Stromal cell of bone marrow (primary cell): ENCODE data around the gene EXOC4.

Source experiments
- DNase-seq: peaks from one replicate; pipeline ENCODE4 v3.0.0-alpha.2; 2012; ENCODE audit warnings: low read depth

The EXOC4 gene

DNA sequence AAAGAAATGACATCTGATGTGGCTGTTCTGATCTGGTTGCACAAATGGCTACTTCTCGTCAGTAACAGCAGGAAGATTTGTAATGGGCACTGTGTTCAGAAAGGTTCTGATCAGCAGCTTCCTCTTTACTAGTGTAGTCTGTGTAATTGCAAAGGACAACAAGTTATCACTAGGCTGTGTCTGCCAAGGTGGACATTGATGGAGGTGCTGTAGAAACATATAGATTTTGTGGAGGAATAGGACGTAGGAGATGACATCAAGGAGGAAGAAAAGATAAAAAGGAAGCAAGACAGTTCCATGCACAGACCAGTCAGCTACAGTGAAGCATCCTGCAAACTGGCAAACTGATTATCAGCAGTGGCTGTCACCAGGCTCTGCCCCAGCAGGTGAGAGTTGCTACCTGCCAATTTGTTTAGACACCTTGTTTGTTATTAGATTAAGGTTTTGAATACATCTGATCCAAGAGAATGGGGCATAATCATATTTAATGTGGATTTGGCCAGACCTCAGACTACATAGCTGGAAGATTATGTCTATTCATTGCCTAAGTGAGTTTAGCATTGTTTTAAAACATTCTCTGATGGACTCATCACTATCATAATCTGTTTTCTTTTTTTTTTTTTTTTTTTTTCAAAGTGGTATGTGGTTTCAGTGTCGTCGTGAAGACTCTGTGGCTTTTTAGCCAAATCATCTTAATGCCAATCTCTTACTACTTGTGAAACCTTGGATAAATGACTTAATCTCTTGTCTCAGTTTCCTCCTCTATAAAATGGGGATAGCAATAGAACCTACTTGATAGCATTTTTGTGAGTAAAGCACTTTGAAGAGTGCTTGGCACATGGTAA lies 456.4 kb downstream of the EXOC4 start:
- DNase-seq, result no peak

DNA sequence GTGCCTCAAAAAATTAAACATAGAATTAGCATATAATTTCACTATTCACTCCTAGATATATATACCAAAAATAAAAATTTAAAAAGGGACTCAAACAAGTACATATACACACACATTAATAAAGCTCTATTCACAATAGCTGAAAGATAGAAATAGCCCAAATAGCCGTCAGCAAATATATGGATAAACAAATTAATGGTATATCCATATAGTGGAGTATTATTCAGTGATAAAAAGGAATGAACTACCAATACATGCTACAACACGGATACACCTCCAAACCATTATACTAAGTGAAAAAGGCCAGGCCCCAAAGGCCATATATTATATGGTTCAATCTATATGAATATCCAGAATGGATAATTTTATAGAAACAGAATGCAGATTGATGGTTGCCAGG lies 459.7 kb downstream of the EXOC4 start:
- DNase-seq, result no peak

DNA sequence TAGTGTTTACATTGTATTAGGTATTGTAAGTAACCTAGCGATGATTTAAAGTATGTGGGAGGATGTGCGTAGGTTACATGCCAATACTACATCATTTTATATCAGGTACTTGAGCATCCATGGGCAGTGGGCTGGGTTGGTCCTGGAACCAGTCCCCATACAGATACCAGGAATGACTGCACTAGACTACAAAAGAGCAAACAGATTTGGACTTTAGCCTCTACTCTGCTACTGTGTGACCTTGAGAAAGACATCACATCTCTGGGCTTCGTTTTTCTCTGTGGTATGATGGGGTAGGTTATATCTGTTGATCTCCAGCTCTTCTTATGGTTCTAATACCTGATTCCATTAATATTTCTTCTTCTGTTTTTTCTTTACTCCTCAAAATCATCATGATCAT lies 461.8 kb downstream of the EXOC4 start:
- DNase-seq, result no peak

DNA sequence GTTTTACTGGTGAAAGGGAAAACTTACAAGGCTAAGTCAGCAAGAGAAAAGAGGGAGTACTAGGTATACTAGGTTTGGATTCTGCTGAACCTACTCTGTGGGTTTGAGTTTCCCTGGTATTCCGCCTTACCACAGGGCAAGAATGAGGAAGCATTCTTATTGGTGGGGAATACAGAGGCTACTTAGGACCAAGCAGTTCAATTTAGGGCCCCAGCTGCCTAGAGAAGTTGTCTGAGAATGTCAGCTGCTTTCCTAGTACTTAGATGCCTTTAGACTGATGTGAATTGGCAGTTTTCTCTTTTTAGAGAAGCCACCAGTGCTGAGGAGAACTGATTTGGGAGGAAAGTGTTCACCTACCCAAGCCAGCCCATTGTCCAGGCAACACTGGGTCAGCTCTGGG lies 465.3 kb downstream of the EXOC4 start:
- DNase-seq, result no peak

DNA sequence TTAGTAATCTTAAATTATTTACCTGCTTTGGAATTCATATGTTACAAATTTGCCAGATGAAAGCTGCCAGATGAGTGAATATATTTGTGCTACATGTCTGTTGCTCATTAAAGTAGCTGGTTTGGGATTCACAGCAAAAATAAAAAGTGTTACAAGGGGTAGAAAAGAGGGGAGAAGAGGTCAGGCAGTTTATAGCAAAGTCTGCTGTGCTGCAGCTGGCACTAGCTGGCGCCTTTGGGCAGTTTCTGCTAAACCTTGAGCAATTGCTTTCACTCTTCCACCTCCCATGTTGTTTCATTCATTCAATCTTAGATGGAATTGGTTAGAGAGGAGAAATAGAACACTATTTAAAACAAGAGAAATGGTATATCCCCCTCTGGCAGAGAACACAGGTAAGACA lies 470.2 kb downstream of the EXOC4 start:
- DNase-seq, result no peak

DNA sequence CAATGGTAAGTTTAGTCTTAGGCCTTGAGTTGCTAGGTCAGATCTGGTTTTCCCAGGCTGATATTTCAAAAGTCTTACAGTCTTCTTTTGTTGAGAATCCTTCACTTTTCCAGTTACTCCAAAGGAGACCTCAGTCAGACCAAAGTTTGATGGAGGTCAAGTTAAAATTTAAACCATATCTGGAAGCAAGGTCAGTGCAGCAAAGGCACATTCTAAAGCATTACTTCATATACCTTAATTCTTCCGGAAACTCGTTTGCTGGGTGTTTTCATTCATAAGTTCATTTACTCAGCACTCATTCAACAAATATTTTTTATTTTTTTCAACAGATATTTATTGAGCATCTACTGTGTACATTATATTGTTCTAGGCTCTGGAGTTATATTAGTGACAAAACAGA lies 471.3 kb downstream of the EXOC4 start:
- no peak for DNase-seq

DNA sequence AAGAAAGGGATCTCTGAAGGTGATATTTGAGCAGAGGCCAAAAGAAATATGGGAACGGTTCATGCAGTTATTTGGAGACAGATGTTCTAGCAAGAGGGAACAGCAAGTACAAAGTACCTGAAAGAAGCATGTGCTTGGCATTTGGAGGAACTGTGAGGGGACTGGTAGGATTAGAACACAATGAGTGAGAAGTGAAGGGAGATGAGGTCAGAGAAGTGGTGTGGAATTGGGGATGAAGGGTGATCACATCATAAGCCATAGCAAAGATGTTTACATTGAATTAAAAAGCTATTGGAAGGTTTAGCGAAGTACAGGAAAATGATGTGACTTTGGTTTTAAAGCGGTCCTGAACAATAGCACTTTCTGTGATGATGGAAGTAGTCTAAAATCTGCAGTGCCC lies 471.8 kb downstream of the EXOC4 start:
- no peak for DNase-seq

DNA sequence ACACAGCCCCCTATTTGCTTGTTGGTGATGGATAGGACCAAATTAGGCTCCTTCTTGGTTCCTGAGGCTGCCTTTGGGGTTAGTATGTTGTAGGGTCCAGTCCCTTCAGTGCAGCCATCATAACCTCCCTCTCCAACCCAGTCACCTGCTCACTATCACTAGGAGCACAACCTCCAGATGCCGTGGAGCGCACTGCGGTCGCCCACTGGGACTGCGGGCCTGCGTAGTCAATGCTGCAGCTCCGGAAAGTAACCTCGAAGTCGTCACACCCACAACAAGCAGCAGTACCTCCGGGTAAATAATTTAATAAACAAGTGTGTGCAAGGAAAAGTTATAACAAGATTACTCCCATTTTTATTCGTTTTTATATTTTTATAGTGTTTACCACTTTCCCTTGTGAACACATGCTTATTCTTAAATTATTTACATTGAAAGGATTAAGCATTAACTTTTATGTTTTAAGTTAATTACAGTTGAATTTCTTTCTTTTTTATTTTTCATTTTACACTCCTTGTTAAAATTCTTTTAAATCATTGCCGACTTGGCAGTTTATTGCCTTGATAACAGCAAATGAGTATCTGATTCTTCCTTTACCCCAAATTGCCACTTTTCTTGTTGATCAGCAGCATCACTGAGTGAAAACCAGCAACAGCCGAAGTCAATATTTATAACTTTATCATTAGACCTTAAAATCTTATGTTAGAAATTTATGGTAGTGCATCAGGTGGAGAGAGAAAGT lies 474.8 kb downstream of the EXOC4 start:
- DNase-seq, result no peak

DNA sequence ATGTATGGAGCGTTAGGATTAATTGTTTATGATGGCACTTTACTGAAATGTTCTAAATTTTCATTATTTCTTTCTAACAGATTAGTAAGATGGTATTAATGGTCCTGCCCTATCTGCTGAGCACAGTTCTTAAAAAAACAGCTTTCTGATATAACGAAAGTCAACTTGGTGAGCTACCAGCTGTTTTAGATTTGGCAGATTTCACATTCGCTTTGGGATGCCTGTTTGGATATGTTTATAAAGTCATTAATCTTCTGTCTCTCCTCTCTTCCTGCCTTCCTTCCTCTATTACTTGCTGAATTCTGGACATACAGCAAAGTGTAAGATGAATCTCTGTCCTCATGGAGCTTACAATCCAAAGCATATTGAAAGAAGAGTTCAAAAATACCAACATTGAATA lies 477.5 kb downstream of the EXOC4 start:
- DNase-seq, result no peak

DNA sequence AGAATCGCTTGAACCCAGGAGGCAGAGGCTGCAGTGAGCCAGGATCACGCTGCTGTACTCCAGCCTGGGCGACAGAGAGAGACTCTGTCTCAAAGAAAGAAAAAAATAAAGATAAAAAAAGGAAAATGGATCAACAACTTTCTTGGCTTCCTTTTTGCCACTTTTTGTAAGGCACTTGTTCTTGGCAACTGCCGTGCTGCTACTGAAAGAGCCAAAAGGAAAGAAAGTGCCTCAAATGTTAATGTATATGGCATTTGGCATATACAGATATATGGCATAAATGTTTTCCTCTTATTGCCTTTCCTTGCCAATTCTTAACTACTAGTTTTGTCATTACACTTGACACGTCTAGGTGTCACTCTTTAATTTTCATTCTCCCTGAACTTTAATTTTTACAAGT lies 480.5 kb downstream of the EXOC4 start:
- no peak for DNase-seq

DNA sequence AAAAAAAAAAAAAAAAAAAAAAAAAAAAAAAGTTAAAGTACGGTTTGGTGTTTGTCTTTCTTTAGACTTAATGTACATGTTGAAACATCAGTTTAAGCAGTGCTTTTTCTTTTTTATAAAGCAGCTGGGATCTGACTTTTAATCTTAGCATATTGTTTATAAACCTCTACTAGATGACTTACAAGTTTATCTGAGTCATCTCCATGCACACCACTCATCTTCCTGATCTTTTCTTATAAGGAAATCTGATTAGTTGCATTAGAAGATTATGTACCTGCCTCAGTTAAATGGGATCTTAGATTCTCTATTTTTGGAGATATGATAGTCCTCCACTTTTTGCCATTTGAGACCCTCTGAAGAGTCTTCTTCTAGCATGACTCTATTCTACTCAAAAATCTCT lies 482.3 kb downstream of the EXOC4 start:
- DNase-seq, result no peak

DNA sequence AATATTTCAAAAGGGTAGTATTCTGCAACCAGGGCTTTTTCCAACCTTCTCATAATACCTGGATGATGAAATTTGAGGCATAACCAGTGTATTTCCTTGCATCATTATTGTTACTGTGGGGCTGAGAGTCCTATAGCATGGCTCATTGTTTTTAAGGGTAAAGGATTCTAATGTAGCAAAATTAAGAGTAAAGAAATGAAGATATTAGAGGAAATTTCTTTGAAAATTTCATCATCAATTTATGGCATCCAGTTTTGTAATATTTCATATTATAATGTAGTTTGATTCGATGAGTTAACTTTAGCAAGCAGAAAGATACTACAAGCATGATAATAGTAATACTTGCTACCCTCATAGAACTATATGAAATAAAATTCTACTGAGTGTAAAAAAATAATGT lies 486.9 kb downstream of the EXOC4 start:
- DNase-seq, result no peak

DNA sequence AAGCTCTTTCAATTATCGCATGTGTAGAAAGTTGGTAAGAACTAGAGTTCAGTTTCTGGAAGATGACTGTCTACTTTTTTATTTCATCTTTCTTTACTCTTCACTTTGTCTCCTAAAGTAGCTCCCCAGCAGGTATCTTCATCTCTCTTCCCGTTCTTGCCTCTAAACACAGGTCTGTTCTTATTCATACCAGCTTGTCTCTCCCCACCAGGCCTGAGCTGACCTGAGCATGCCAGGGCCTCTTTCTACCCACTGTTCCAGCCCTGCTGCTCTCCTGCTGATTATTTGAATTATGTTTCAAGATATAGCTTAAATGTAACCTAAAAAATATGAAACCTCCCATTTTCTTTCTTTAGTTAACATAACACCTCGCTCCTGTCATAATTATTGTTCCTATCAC lies 488.2 kb downstream of the EXOC4 start:
- no peak for DNase-seq

DNA sequence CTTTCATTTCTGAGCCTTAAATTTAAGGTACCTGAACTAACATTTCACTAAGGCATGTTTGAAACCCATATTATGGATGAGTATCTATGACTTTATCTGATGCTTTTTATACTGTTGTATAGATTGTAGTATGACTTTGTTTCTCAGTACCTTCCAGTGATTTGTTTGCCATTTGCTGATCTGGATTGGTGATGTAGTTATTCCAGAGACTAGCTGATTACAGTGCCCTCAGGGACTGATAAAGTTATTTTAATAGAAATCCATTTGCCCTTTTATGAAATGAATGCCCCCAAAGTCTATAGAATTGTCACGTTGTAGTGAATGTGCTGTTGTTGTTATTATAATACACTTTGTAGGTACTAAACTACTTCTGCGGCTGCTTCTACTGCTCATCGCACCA lies 488.8 kb downstream of the EXOC4 start:
- DNase-seq, result no peak

DNA sequence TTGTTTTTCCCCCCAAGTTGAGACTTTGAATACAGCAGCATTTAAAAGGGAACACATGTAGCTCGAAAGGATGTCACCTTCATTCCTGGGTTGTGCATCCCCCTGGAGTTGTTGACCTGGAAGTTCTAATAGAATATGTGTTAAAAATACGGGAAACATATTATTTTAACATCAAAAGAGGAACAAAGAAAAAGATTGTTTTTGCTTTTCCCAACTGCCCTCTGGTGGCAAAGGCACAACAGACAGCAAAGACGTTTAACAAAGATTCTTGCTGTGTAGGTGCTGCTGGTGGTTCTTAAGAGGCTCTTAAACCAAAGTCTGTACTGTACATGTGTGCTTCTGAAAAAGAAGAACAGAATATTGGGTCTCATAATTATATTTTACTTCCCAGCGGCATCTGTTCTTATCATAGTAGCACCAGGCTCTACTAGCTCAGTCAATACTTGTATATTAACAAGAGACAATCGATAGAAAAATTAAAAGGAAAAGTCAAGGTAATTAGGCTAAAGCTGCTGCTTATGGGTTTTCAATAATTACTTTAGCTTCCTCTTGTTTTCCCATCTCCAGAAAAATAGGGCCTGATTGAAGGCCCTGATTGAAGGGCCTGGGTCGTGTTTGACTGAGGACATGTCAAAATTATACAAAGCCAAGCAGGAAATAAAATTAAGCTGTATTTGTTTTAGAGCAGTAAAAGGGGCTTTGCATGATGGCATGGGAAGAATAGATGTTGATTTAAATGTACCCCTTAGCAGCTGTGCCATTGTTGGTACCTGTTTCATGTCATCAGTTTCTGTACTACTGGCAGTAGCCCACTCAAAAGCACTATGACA lies 490.0 kb downstream of the EXOC4 start:
- DNase-seq, result peak; percentile 18

DNA sequence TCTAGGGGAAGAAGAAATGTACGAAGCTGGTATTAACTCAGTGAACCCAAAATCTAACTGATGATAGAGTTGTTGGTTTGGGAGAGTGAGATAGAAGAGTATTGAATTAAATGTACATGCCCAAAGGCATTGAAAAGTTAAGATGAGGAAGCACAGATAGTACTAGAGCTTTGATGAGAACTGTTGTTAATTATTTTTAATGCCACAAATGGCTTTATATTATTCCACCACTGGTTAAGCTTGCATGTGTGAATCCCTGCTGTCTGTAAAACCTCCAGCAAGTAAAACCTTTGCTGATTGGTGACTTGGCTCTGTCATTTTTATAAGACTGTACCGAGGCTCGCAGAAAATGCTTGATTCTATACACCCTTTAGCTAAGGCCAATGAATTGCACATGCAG lies 491.6 kb downstream of the EXOC4 start:
- no peak for DNase-seq

DNA sequence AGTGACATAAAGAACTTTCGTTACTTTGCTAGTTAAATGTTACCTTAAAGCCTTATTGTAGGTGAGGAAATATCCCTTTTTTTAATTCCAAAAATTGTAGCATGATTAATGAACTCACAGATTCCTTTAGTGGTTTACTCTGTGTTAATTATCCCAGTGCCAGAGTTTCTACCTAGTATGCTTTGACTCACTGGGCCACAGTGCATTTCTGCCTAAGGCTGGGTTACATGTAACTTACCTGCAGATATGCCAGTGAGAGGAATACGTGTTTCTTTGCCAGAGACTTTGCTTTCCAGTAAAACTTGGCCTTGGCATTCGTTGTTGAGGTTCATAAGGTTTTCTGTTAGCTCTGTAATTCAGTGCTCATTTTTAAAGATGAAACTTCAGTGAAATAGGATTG lies 493.4 kb downstream of the EXOC4 start:
- no peak for DNase-seq

DNA sequence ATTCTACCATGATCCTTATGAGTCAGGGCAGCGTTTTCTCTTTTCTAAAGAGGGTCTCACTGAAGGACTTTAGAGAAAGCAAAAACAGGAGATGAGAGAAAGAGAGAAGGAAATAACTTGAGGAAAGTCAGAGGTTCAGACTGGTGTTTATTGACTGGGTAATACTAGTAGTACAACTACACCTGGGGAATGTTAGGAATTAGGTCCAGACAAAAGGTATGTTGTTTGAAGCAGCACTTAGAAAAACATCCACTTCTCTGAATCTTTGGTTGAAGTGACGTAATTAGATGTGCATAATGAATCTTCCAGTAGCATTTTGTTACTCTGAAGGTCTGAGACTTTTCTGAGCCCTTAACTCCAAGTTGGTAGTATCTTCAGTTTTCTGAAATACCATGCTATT lies 494.0 kb downstream of the EXOC4 start:
- DNase-seq, result no peak

DNA sequence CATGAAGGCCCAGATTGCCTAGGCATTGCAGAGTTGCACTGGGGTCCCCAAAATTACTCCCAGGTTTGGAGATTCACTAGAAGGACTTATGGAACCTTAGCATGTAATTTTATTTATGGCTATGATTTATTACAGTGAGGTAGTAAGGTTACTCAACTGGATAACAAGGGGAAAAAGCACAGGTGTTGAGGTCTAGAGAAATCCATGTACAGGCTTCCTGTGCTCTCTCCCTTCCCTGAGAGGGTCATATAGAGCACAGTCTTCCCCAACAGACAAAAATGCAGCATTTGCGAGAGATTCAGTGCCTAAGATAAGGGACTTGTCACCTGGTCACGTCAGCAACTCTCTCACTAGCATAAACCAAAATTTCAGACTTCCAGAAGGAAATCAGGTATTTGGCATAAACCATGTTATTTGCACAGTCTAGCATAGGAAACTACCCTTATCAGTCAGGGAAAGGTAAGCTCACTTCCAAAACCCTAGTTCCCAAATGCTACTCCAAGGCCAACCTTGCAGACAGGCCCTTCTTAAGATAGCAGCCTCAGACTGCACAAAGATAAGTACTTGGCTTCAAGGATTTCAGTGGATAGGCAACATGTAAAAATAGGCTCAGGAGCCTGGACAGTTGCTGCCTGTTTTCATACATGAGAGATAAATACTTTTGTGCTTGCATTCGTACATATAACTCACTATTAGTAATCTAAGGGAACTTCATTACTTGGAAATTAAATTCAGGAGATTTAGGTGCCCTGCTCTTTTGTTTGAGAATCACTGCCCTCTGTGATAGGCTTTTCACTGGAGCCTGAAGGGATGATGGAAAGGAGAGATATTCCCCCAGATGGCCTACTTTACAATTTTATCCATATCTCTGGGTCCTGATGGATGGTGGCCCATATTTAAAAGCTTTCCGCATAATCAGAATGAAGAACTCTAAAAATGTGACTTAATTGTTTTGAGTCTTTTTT lies 495.8 kb downstream of the EXOC4 start:
- no peak for DNase-seq

DNA sequence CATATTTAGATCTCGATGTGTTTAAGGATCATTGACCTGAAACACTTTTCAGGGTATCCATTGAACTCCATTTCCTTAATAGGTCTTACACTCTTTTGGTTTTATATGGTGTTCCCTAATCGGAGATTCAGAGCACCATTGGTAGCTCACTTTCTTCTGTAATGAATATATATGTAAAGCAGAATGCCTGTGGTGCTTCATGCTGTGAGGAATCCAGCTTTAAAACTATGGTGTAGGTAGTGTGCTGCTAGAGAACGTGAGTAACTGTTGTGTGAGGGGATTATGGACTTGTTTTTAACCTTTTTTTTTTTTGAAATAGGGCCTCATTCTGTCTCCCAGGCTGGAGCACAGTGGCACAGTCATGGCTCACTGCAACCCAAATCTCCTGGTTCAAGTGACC lies 497.4 kb downstream of the EXOC4 start:
- no peak for DNase-seq

DNA sequence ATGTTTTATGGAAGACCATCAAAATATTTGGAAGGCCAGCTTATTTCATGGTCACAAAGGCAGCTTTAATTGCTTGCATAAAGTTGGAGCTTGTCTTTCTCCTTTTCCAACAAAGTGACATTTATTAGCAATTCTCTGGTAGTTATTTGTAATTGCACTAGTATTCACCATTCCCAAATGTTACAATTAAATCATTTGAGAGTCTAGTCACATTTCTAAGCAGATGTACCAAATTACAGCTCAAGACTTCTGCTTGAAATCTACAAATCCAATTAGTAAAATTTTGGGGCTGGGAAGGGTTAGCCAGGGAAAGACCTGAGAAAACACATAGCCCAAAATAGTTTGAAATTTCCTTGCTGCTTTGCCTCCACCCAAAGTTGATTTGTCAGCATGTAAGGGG lies 498.2 kb downstream of the EXOC4 start:
- DNase-seq, result no peak

DNA sequence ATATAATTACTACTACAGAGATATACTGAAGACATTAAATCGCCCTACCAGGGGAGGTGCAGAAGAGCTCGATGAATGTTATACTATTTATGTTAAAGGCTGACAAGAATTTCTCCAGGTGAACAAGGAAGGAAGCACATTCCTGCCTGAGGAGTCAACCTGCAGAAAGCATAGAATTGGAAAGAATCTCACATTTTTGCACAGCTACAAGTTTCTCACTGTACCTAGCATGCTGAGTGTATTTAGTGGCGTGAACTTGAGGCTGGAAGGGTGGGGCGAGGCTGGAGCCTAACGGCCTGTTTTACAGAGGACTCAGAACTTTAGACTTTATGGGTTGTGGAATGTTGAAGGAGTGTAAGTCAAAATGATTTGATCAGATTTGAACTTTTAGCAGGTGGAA lies 500.6 kb downstream of the EXOC4 start:
- DNase-seq, result no peak
